VCaP (cell line): ENCODE measurements around the gene KCTD17.
A peak's percentile ranks its signal among the peaks of the same experiment; 100 is the strongest.

Source experiments
- H3K27ac ChIP-seq: fragments of 450-650 bp; 2 replicates; pipeline ENCODE4 v1.5.1; 2017
- TF ChIP-seq, protein P1 (sequence below): fragments of 450-650 bp; conservative IDR thresholded peaks from 2 replicates; pipeline ENCODE4 v1.5.1; 2017; ENCODE audit warnings: mild to moderate bottlenecking, moderate library complexity

The KCTD17 gene

DNA sequence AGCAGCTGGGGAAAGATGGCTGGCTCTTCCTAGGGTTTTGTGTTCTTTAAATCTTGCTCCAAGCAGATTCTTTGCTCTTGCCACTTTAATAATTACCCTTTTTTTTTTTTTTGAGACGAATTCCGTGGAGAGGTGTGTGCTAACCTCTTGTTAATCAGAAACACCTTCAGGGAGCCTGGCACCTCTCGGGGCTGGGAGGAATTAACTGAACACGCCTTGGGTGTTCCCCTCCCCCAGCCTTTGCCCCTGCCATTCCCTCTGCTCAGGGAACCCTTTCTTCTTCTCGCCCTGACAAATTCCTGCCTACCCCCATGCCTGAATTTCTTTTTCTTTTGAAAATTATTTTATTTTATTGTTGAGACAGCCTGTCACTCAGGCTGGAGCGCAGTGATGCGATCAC, 40.5 kb downstream of the KCTD17 start:
- H3K27ac ChIP-seq, result no peak overlapping the region
- TF ChIP-seq, protein P1, sequence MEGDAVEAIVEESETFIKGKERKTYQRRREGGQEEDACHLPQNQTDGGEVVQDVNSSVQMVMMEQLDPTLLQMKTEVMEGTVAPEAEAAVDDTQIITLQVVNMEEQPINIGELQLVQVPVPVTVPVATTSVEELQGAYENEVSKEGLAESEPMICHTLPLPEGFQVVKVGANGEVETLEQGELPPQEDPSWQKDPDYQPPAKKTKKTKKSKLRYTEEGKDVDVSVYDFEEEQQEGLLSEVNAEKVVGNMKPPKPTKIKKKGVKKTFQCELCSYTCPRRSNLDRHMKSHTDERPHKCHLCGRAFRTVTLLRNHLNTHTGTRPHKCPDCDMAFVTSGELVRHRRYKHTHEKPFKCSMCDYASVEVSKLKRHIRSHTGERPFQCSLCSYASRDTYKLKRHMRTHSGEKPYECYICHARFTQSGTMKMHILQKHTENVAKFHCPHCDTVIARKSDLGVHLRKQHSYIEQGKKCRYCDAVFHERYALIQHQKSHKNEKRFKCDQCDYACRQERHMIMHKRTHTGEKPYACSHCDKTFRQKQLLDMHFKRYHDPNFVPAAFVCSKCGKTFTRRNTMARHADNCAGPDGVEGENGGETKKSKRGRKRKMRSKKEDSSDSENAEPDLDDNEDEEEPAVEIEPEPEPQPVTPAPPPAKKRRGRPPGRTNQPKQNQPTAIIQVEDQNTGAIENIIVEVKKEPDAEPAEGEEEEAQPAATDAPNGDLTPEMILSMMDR, result no peak

DNA sequence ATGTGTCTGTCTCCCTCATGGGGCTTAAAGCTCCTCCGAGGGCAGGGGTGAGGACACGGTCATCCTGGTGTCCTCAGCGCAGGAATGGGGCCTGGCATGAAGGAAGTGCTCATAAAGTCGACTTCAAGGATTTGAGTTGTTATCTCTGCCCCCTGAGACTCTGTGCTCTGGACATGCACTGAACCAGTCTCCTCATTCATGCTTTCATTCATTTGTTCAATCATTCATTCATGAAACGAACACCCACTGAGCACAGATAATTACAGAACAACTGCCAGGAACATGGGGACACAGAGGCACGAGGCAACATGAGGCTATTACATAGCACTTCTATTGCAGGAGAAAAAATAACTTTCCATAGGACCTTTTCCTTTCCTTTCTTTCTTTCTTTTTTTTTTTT, 41.5 kb downstream of the KCTD17 start:
- TF ChIP-seq, protein P1, result no peak

GRCh38 chr22:37094239-37094638, 42.7 kb downstream of the KCTD17 start:
- TF ChIP-seq, protein P1, result no peak
- H3K27ac ChIP-seq, result no peak overlapping the region

More for the DNA sequence above, 41.5 kb downstream of the KCTD17 start:
- H3K27ac ChIP-seq, result no peak overlapping the region

DNA sequence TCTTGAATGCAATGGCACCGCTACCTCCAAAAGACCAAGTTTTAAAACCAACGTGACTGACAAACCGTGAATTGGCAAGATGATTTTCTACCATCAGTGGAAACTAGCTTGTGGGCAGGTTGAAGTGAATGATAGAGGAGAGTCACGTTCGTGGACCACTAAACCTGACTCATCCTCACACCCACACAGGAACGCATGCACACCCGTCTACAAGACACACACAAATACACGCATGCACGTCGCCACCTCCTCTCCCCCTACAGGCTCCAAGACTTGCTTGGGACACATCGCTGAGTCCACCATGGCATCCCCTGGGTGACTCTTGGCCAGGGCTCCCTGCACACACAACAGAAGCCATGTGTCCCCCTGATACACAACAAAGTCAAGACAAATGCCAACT, 43.6 kb downstream of the KCTD17 start:
- TF ChIP-seq, protein P1, result no peak
- no peak overlapping the region for H3K27ac ChIP-seq

DNA sequence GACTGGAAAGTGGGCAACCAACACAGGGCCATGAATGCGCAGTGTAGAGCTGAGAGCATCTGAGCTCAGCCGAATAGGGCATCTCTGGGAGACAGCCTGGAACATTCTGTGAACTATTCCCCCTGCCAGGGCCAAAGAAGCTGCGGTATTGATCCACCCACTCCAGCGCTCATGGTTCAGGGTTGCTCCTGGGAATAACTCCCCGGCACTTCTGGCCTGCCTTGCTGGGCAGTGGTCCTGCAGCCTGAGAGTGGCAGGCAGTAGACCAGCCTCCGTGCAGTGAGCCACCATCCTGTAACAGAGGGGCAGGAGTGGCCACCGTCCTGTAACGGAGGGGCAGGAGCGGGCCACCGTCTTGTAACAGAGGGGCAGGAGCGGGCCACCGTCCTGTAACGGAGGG, 45.8 kb downstream of the KCTD17 start:
- H3K27ac ChIP-seq, result no peak overlapping the region
- TF ChIP-seq, protein P1, result no peak

DNA sequence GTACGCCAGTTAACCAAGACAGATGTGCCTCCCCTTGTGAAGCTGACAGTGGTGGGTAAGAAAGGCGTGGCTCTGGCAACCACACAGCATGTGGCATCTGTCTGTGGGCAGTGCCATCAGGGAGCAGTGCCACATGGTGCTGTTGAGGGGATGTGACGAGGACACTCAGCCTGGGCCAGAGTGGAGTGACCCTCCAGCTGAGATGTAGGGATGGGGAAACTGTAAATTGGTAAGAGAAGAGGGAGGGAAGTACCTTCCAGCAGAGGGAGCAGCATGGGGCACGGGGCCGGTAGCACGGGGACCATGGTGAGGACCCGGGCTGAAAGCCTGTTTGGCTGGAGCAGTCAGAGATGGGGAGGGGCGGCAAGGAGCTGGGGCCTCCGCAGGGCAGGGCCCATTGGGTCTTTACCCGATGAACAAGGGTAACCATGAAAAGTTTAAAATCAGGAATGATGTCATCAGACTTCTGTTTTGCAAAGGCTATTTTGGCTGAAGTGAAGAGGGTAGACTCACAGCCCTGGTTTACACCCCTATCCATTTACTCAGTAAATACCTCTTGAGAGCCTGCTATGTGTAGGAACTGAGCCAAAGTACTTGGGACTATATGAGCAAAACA, 47.5 kb downstream of the KCTD17 start:
- H3K27ac ChIP-seq, result no peak overlapping the region
- TF ChIP-seq, protein P1, result peak; percentile 22; the same call in 1 of the 2 replicates

DNA sequence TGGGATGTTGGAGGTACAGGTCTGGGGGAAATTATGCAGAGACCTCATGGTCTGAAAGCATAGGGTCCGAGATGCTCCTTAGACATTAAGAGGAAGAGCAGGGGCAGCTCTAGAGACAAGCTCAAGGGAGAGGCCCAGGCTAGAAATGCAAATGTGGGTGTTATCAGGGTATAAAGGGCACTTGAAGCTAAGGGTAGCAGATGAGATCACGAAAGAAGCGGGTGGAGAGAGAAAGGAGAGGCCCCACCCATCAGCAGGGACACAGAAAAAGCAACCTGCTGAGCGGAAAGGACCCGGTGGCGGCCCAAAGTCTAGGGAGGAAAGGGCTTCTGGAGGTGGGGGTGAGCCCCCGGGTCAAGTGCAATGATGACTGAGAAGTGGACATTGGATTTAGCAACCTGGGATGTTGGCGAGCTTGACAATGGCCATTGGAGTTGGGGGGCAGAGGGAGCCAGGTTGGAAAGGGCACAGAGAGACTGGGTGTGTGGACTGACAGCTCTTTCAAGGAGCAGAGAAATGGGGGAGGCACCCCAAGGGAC, 49.1 kb downstream of the KCTD17 start:
- TF ChIP-seq, protein P1, result no peak
- H3K27ac ChIP-seq, result no peak overlapping the region
